A549 (cell line): ENCODE data around the gene ZNF358.

Source experiments
- CTCF ChIP-seq: fragments of >200 bp; sonication (Bioruptor Twin); formaldehyde crosslinking; IDR thresholded peaks from 3 replicates; pipeline ENCODE4 v1.5.1; 2016
- EHMT2 ChIP-seq: fragments of 200-600 bp; sonication (generic); IDR thresholded peaks from 2 replicates; pipeline ENCODE4 v1.6.1; 2016; ENCODE audit warnings: antibody characterized with exemption, low read depth, mild to moderate bottlenecking, moderate library complexity
- HDAC2 ChIP-seq: fragments of 200-600 bp; sonication (generic); IDR thresholded peaks from 2 replicates; pipeline ENCODE4 v1.6.1; 2016

GRCh38 chr19:7535998-7536695 is 20.2 kb downstream of the ZNF358 start:
- TF ChIP-seq EHMT2: no peak
- TF ChIP-seq CTCF: no peak
- TF ChIP-seq HDAC2: no peak
